ENCODE measurements around the gene CLIC3.
"Not testable (repeated sequence)": the region's sequence is repeated elsewhere in the genome, so short reads cannot be mapped to it uniquely, and the experiment has no call there.

Gene CLIC3

DNA sequence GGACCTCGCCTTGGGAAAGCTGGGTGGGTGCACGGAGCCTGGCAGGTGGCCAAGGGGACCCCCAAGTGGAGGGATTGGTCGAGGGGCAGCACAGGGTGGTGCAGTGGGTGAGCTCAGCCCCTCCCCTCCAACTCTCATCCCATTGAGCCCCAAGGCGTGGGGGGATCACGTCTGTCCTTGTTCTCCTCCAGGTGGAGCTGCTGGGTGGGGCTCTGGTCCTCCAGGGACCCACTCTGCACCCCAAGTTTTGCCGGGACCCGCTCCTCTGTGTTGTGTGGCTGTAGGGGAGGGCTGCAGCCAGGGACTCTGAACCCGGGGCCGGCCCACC, 39.1 kb upstream of the CLIC3 start:
- ATAC-seq (replicated peaks) = no peak
- no peak for DNase-seq
- Mint-ChIP-seq H3K27ac (peak overlapping the region; percentile 94), H3K4me3 (peak overlapping the region; percentile 73 to 75), H3K27me3 (peaks cover 5 to 20% of the 10 kb centered on the region in 2 donors), H3K9me3 (no peaks in the 10 kb centered on the region), H3K4me1 (peaks cover 32 to 49% of the 10 kb centered on the region in 2 donors), H3K36me3 (peaks cover 0 to 3% of the 10 kb centered on the region in 2 donors)

- DNase-seq (peak; percentile 82), ATAC-seq (replicated peaks) (peak; percentile 79)
- peaks cover 0 to 3% of the 10 kb centered on the region in 2 donors for H3K36me3 Mint-ChIP-seq
- H3K27me3 Mint-ChIP-seq = peaks cover 0 to 16% of the 10 kb centered on the region in 2 donors
- peak overlapping the region; percentile 73 to 75 for H3K4me3 Mint-ChIP-seq
- H3K4me1 Mint-ChIP-seq = peaks cover 36 to 54% of the 10 kb centered on the region in 2 donors
- H3K9me3 Mint-ChIP-seq = no peaks in the 10 kb centered on the region
- H3K27ac Mint-ChIP-seq = peak overlapping the region; percentile 94
Observed at GRCh38 chr9:137034709-137035506, 38.5 kb upstream of the CLIC3 start.

- peaks cover 0 to 12% of the 10 kb centered on the region in 2 donors for H3K27me3 Mint-ChIP-seq
- peaks cover 42 to 62% of the 10 kb centered on the region in 2 donors for H3K4me1 Mint-ChIP-seq
- H3K36me3 Mint-ChIP-seq = peaks cover 0 to 3% of the 10 kb centered on the region in 2 donors
- ATAC-seq (replicated peaks) (peak in 1 of 2 donors; percentile 3), DNase-seq (no peak)
- no peaks in the 10 kb centered on the region for H3K9me3 Mint-ChIP-seq
- peak overlapping the region; percentile 73 to 75 for H3K4me3 Mint-ChIP-seq
- peak overlapping the region; percentile 94 for H3K27ac Mint-ChIP-seq
Observed at GRCh38 chr9:137034039-137034708, 37.8 kb upstream of the CLIC3 start.

DNA sequence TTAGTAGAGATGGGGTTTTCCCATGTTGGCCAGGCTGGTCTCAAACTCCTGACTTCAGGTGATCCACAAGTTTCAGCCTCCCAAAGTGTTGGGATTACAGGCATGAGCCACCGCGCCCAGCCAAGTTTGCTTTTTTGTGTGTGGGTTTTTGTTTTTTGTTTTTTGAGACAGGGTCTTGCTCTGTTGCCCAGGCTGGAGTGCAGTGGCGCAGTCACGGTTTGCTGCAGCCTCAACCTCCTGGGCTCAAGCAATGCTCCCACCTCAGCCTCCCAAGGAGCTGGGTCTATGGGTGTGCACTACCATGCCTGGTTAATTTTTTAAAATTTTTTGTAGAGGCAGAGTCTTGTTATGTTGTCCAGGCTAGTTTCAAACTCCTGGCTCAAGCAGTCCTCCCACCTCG, 37.1 kb upstream of the CLIC3 start:
- not testable (repeated sequence) for H3K9me3 Mint-ChIP-seq; H3K27me3 Mint-ChIP-seq; DNase-seq; H3K27ac Mint-ChIP-seq; ATAC-seq (replicated peaks); H3K36me3 Mint-ChIP-seq
- peaks cover 46 to 69% of the 10 kb centered on the region in 2 donors for H3K4me1 Mint-ChIP-seq
- peak overlapping the region in 1 of 2 donors; percentile 60 for H3K4me3 Mint-ChIP-seq

DNA sequence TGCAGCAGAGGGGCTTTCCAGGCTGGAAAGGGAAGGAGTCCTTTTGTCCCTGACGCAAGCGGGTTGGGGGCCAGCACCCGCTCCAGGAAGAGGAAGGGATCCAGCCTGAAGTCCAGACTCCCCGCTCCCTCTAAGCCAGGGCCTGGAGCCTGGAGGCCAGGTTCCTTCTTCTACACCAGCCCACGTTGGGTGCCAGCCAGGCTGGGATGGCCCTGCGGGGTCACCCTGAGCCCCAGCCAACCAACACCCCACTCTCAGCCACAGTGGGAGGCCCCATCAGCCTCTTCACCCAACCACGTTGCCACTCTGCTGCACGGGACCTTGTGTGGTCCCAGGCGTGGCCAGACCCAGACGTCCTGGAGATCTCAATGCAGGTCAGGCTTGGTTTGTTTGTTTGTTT, 36.5 kb upstream of the CLIC3 start:
- Mint-ChIP-seq H3K27ac (peak overlapping the region; percentile 31), H3K4me3 (peak overlapping the region; percentile 60 to 64), H3K9me3 (no peaks in the 10 kb centered on the region), H3K27me3 (no peaks in the 10 kb centered on the region), H3K36me3 (peaks cover 0 to 3% of the 10 kb centered on the region in 2 donors), H3K4me1 (peaks cover 46 to 70% of the 10 kb centered on the region in 2 donors)
- DNase-seq (no peak), ATAC-seq (replicated peaks) (no peak)

GRCh38 chr9:137031904-137032640, 35.7 kb upstream of the CLIC3 start, which contains the start of gene FUT7:
TSS of gene FUT7 (minus strand) at chr9:137032088. CDS start at chr9:137031991, 97 bp downstream.
- peak within 1 kb of the TSS; percentile 64 to 72 for H3K4me3 Mint-ChIP-seq
- no peaks in the 10 kb centered on the region for H3K9me3 Mint-ChIP-seq
- no peaks in the 10 kb centered on the region for H3K27me3 Mint-ChIP-seq
- H3K27ac Mint-ChIP-seq = peak within 1 kb of the TSS; percentile 78
- peaks cover 49 to 70% of the 10 kb centered on the region in 2 donors for H3K4me1 Mint-ChIP-seq
- peak; percentile 16 to 44 for ATAC-seq (replicated peaks)
- DNase-seq = no peak
- peaks cover 0 to 3% of the 10 kb centered on the region in 2 donors for H3K36me3 Mint-ChIP-seq

- Mint-ChIP-seq H3K27me3 (no peaks in the 10 kb centered on the region), H3K4me3 (peak overlapping the region; percentile 62 to 64), H3K4me1 (peaks cover 54 to 70% of the 10 kb centered on the region in 2 donors), H3K9me3 (no peaks in the 10 kb centered on the region), H3K36me3 (peaks cover 0 to 3% of the 10 kb centered on the region in 2 donors), H3K27ac (peak overlapping the region; percentile 78)
- ATAC-seq (replicated peaks) (peak; percentile 7 to 17), DNase-seq (peak; percentile 64)
Observed at GRCh38 chr9:137030538-137031527, 34.5 kb upstream of the CLIC3 start.

DNA sequence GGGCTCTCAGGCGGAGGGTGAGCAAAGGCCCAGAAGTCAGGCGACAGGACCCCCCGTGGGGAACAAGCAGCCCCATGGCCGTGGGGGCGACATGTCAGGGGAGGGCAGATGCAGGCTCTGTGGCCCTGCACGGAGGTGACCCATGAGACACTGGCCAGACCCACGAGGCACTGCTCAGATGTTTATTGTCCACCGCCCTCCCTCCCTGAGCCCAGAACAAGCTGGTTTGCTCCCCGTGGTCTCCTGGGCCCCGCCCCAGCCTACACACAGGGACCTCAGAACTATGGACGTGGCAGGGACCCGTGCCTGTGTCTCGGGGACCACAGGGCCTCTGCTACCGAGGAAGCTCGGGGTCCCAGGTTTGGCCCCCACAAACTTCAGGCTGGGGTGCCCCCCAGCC, 33.6 kb upstream of the CLIC3 start:
- ATAC-seq (replicated peaks) (no peak), DNase-seq (no peak)
- Mint-ChIP-seq H3K27ac (peak overlapping the region; percentile 78), H3K27me3 (no peaks in the 10 kb centered on the region), H3K9me3 (no peaks in the 10 kb centered on the region), H3K36me3 (peaks cover 0 to 3% of the 10 kb centered on the region in 2 donors), H3K4me3 (peak overlapping the region; percentile 64 to 72), H3K4me1 (peaks cover 50 to 64% of the 10 kb centered on the region in 2 donors)

- peak overlapping the region; percentile 72 to 77 for H3K4me3 Mint-ChIP-seq
- H3K4me1 Mint-ChIP-seq = peaks cover 43 to 57% of the 10 kb centered on the region in 2 donors
- DNase-seq (peak; percentile 69), ATAC-seq (replicated peaks) (peak; percentile 49 to 54)
- no peaks in the 10 kb centered on the region for H3K27me3 Mint-ChIP-seq
- H3K36me3 Mint-ChIP-seq = peaks cover 0 to 3% of the 10 kb centered on the region in 2 donors
- peak overlapping the region; percentile 86 for H3K27ac Mint-ChIP-seq
- no peaks in the 10 kb centered on the region for H3K9me3 Mint-ChIP-seq
Observed at GRCh38 chr9:137029058-137029936, 32.9 kb upstream of the CLIC3 start.

DNA sequence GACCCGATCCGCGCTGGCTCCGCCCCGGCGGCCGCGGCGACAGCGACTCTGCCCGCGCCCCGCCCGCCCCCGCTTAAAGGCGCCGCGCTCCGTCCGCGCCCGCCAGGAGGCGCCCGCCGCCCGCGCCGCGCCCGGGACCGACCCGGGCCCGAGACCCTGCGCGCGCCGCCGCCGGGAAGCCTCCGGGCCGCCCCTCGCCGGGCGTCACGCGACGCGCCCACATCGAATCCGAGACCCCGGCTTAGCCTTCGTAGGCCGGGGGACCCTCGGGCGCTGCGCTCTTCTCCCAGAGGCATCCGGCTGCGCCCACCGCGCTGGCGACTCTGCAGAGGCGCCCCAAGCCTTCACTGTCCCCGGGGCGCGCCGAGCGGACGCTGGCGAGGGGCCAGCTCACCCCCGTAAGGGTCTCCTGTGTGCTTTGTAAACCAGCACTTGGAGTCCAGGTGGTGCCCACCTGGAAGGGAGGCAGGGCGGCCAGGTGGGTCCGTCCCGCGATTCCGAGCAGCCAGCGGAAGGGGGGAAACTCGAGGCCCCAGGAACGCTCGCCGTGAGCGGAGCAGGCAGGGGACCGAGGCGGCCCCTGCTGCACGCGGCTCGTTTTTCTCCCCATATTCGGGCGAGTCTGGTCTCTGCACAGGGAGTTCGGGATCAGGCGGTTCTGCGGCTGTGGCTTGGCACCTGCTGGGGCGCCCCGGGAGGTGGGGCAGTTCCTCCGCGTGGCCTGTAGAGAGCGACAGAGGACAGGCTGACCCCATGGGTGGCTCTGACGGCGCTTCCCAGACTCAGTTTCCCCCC, 32.1 kb upstream of the CLIC3 start:
- no peaks in the 10 kb centered on the region for H3K27me3 Mint-ChIP-seq
- peak overlapping the region; percentile 71 to 77 for H3K4me3 Mint-ChIP-seq
- peaks cover 0 to 3% of the 10 kb centered on the region in 2 donors for H3K36me3 Mint-ChIP-seq
- peak overlapping the region; percentile 71 for H3K27ac Mint-ChIP-seq
- DNase-seq (no peak), ATAC-seq (replicated peaks) (peak; percentile 30 to 33)
- H3K4me1 Mint-ChIP-seq = peaks cover 39 to 49% of the 10 kb centered on the region in 2 donors
- no peaks in the 10 kb centered on the region for H3K9me3 Mint-ChIP-seq

DNA sequence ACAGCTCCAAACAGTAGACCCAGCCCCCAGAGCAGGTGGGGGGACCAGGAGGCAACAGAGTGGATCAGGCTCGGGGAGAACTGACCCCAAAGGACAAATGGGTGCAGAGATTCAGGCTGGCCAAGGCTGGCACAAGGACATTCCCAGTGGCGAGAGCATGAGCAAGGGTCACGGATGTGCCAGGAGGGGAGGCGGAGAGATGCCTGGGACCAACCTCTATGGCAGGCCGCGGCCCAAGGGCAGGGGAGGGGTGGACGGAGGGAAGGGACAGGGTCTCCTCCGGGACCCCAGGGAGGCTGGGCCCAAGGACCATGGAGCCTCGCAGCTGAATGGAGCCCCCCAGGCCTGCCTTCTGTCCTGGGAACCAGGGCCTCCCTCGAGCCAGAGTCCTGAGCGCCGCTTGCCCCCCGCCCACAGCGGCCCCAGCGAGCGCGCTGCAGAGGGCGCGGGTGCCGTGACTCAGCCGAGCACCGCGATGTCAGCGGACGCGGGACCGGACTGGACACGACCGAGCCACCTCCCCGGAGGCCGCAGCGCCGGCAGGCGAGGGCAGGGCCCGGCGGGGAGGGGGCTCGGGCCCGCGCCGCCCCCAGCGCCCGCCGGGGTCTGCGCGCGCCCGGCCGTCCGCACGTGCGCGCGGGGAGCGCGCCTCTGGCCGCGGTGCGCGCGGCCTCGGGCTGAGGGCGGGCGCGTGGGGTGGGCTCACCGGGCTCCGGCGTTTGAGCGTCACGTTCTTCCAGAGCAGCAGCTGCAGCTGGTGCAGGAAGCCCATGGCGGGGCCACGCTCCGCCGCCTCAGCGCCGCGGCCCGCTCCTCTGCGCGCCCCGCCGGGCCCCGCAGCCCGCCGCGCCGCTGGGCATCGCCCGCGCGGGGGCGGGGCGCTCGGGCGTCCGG, 31.2 kb upstream of the CLIC3 start, which contains the start of gene ABCA2:
Gene ABCA2, minus strand, starts transcription at position 869 of the 894 bp plus-strand sequence. Its CDS starts 97 bp downstream, at position 772.
- ATAC-seq (replicated peaks) (no peak), DNase-seq (no peak)
- H3K9me3 Mint-ChIP-seq = no peaks in the 10 kb centered on the region
- H3K27ac Mint-ChIP-seq = peak within 1 kb of the TSS; percentile 89
- peaks cover 35 to 43% of the 10 kb centered on the region in 2 donors for H3K4me1 Mint-ChIP-seq
- H3K27me3 Mint-ChIP-seq = no peaks in the 10 kb centered on the region
- H3K36me3 Mint-ChIP-seq = peaks cover 0 to 3% of the 10 kb centered on the region in 2 donors
- peak within 1 kb of the TSS; percentile 76 to 77 for H3K4me3 Mint-ChIP-seq
